ENCODE results near the gene USP30.
"Not testable (repeated sequence)": the region's sequence is repeated elsewhere in the genome, so short reads cannot be mapped to it uniquely, and the experiment has no call there.

GRCh38 chr12:109048706-109049105 is 3.7 kb upstream of the USP30 start:
- not testable (repeated sequence) for TF ChIP-seq EZH2 (IDR thresholded peaks at IDR 0.05; ENCODE audit: borderline replicate concordance, low read depth, low read length, poor library complexity, severe bottlenecking)
- TF ChIP-seq, protein P1, sequence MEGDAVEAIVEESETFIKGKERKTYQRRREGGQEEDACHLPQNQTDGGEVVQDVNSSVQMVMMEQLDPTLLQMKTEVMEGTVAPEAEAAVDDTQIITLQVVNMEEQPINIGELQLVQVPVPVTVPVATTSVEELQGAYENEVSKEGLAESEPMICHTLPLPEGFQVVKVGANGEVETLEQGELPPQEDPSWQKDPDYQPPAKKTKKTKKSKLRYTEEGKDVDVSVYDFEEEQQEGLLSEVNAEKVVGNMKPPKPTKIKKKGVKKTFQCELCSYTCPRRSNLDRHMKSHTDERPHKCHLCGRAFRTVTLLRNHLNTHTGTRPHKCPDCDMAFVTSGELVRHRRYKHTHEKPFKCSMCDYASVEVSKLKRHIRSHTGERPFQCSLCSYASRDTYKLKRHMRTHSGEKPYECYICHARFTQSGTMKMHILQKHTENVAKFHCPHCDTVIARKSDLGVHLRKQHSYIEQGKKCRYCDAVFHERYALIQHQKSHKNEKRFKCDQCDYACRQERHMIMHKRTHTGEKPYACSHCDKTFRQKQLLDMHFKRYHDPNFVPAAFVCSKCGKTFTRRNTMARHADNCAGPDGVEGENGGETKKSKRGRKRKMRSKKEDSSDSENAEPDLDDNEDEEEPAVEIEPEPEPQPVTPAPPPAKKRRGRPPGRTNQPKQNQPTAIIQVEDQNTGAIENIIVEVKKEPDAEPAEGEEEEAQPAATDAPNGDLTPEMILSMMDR (conservative IDR thresholded peaks at IDR 0.05; ENCODE audit: low read depth, low read length), result not testable (repeated sequence)

All from A673 (cell line).